Glomerular visceral epithelial cell (primary cell): Measurements from ENCODE around the gene RPS24.
"Not testable (repeated sequence)": the region's sequence is repeated elsewhere in the genome, so short reads cannot be mapped to it uniquely, and the experiment has no call there.

Experiments used
- DNase-seq: peaks from one replicate; pipeline ENCODE4 v3.0.0-alpha.2; 2016; ENCODE audit errors: extremely low spot score

Gene RPS24

GRCh38 chr10:78053211-78053868 lies 19.7 kb downstream of the RPS24 start:
- peak; percentile 23 for DNase-seq

- DNase-seq = no peak
These were observed 24.9 kb downstream of the RPS24 start for GRCh38 chr10:78058562-78058961.

- DNase-seq = no peak
These were observed 26.4 kb downstream of the RPS24 start for GRCh38 chr10:78059906-78060702.

GRCh38 chr10:78062296-78062695 lies 28.6 kb downstream of the RPS24 start:
- no peak for DNase-seq

GRCh38 chr10:78063236-78063635 lies 29.6 kb downstream of the RPS24 start:
- no peak for DNase-seq

GRCh38 chr10:78064919-78065318 lies 31.3 kb downstream of the RPS24 start:
- DNase-seq = not testable (repeated sequence)

GRCh38 chr10:78065611-78066010 lies 31.9 kb downstream of the RPS24 start:
- no peak for DNase-seq

- no peak for DNase-seq
These were observed 32.3 kb downstream of the RPS24 start for GRCh38 chr10:78066012-78066411.

GRCh38 chr10:78066728-78067430 lies 33.2 kb downstream of the RPS24 start:
- DNase-seq = no peak

- no peak for DNase-seq
These were observed 35.5 kb downstream of the RPS24 start for GRCh38 chr10:78069151-78069550.

- DNase-seq = not testable (repeated sequence)
These were observed 36.4 kb downstream of the RPS24 start for GRCh38 chr10:78070064-78070463.

GRCh38 chr10:78070726-78071125 lies 37.1 kb downstream of the RPS24 start:
- no peak for DNase-seq

- DNase-seq = no peak
These were observed 37.6 kb downstream of the RPS24 start for GRCh38 chr10:78071140-78071856.

GRCh38 chr10:78071857-78072179 lies 38.2 kb downstream of the RPS24 start:
- DNase-seq = no peak

GRCh38 chr10:78072504-78072903 lies 38.8 kb downstream of the RPS24 start:
- no peak for DNase-seq

- not testable (repeated sequence) for DNase-seq
These were observed 42.1 kb downstream of the RPS24 start for GRCh38 chr10:78075806-78076205.

- DNase-seq = no peak
These were observed 45.1 kb downstream of the RPS24 start for GRCh38 chr10:78078539-78079330.

GRCh38 chr10:78079411-78079810 lies 45.7 kb downstream of the RPS24 start:
- no peak for DNase-seq

- no peak for DNase-seq
These were observed 47.6 kb downstream of the RPS24 start for GRCh38 chr10:78081292-78081691.

- no peak for DNase-seq
These were observed 49.0 kb downstream of the RPS24 start for GRCh38 chr10:78082636-78083035.
